Mucosa of rectum (tissue), 2 donors: ENCODE measurements around the gene AKR1C8.
"Not testable (repeated sequence)": the region's sequence is repeated elsewhere in the genome, so short reads cannot be mapped to it uniquely, and the experiment has no call there.

Experiments
- H3K27ac ChIP-seq, 2 donors: one replicate each; pipeline ENCODE4 v1.7.0; 2013; ENCODE audit warnings: inconsistent platforms in 2 of 2, low read depth in 2 of 2, low read length in 2 of 2
- H3K27me3 ChIP-seq, 2 donors: one replicate each; pipeline ENCODE4 v1.7.0; 2013; ENCODE audit warnings: low read length in 2 of 2; ENCODE audit not compliant: control insufficient read depth in 2 of 2, insufficient read depth in 2 of 2
- H3K36me3 ChIP-seq, 2 donors: one replicate each; pipeline ENCODE4 v1.7.0; 2013; ENCODE audit warnings: low read length in 2 of 2; ENCODE audit not compliant: control insufficient read depth in 2 of 2, insufficient read depth in 2 of 2
- H3K4me1 ChIP-seq, 2 donors: one replicate each; pipeline ENCODE4 v1.7.0; 2013; ENCODE audit warnings: low read length in 2 of 2, mild to moderate bottlenecking in 1 of 2; ENCODE audit not compliant: control insufficient read depth in 2 of 2, insufficient read depth in 2 of 2
- H3K4me3 ChIP-seq, 2 donors: one replicate each; pipeline ENCODE4 v1.7.0; 2013; ENCODE audit warnings: low read length in 2 of 2
- H3K9ac ChIP-seq, 2 donors: one replicate each; pipeline ENCODE4 v1.7.0; 2013; ENCODE audit warnings: low read length in 2 of 2, low read depth in 1 of 2, mild to moderate bottlenecking in 1 of 2
- H3K9me3 ChIP-seq, 2 donors: one replicate each; pipeline ENCODE4 v1.7.0; 2013; ENCODE audit warnings: low read length in 2 of 2; ENCODE audit not compliant: control insufficient read depth in 2 of 2
- donor health status: healthy.
- donor health status: Normal muscosa, but diverticular disease.

AKR1C8 gene

GRCh38 chr10:5116621-5117020 is 68.3 kb downstream of the AKR1C8 start:
- H3K36me3 ChIP-seq = no peaks in the 10 kb centered on the region
- no peaks in the 10 kb centered on the region for H3K9me3 ChIP-seq
- H3K27me3 ChIP-seq = no peaks in the 10 kb centered on the region
- no peak overlapping the region for H3K27ac ChIP-seq
- H3K9ac ChIP-seq = no peak overlapping the region
- H3K4me3 ChIP-seq = no peak overlapping the region
- no peaks in the 10 kb centered on the region for H3K4me1 ChIP-seq

- peaks cover 12 to 27% of the 10 kb centered on the region in 2 donors for H3K36me3 ChIP-seq
- H3K4me3 ChIP-seq, H3K9ac ChIP-seq, H3K4me1 ChIP-seq, H3K27ac ChIP-seq, H3K27me3 ChIP-seq, H3K9me3 ChIP-seq: not testable (repeated sequence)
Measured at GRCh38 chr10:5109861-5110260, 75.1 kb downstream of the AKR1C8 start.

- H3K9me3 ChIP-seq = no peaks in the 10 kb centered on the region
Measured at GRCh38 chr10:5108658-5109416, 76.1 kb downstream of the AKR1C8 start.

GRCh38 chr10:5107860-5108526 is 77.0 kb downstream of the AKR1C8 start:
- no peak overlapping the region for H3K4me3 ChIP-seq
- no peaks in the 10 kb centered on the region for H3K27me3 ChIP-seq
- H3K36me3 ChIP-seq = peaks cover 17 to 31% of the 10 kb centered on the region in 2 donors
- H3K27ac ChIP-seq = no peak overlapping the region
- H3K9me3 ChIP-seq = no peaks in the 10 kb centered on the region
- no peak overlapping the region for H3K9ac ChIP-seq
- no peaks in the 10 kb centered on the region for H3K4me1 ChIP-seq

More at GRCh38 chr10:5108658-5109416, 76.1 kb downstream of the AKR1C8 start:
- no peak overlapping the region for H3K4me3 ChIP-seq
- H3K9ac ChIP-seq = no peak overlapping the region
- H3K4me1 ChIP-seq = no peaks in the 10 kb centered on the region
- peaks cover 12 to 27% of the 10 kb centered on the region in 2 donors for H3K36me3 ChIP-seq
- no peak overlapping the region for H3K27ac ChIP-seq
- H3K27me3 ChIP-seq = no peaks in the 10 kb centered on the region

GRCh38 chr10:5106553-5106952 is 78.4 kb downstream of the AKR1C8 start:
- no peak overlapping the region for H3K27ac ChIP-seq
- H3K4me1 ChIP-seq = no peaks in the 10 kb centered on the region
- no peak overlapping the region for H3K4me3 ChIP-seq
- H3K9me3 ChIP-seq = no peaks in the 10 kb centered on the region
- no peaks in the 10 kb centered on the region for H3K27me3 ChIP-seq
- peaks cover 17 to 35% of the 10 kb centered on the region in 2 donors for H3K36me3 ChIP-seq
- no peak overlapping the region for H3K9ac ChIP-seq

- Histone ChIP-seq H3K36me3 (peaks cover 17 to 35% of the 10 kb centered on the region in 2 donors), H3K27ac (no peak overlapping the region), H3K4me3 (no peak overlapping the region), H3K4me1 (no peaks in the 10 kb centered on the region), H3K9me3 (no peaks in the 10 kb centered on the region), H3K9ac (no peak overlapping the region), H3K27me3 (no peaks in the 10 kb centered on the region)
Measured at GRCh38 chr10:5105626-5106025, 79.3 kb downstream of the AKR1C8 start.
